PC-9 (cell line): ENCODE measurements around the gene NDUFAF2.

Experiments used
- CTCF ChIP-seq: fragments of 200-600 bp; sonication (generic); conservative IDR thresholded peaks from 2 replicates; pipeline ENCODE4 v1.6.1; 2017; ENCODE audit warnings: mixed run types, antibody characterized with exemption, mild to moderate bottlenecking, moderate library complexity
- EZH2 ChIP-seq: fragments of 200-600 bp; sonication (generic); IDR thresholded peaks from 2 replicates; pipeline ENCODE4 v1.8.0; 2017; ENCODE audit warnings: antibody characterized with exemption, low read depth

- no peak for TF ChIP-seq CTCF
- no peak for TF ChIP-seq EZH2
Measured at GRCh38 chr5:61120534-61120933, 175.5 kb downstream of the NDUFAF2 start.
